HFFc6 (cell line): ENCODE data around the gene WDR1. TPM values are rescaled to one million over a fixed set of nuclear protein-coding genes. Genes with fewer than 3 reads are reported as not detected.

Experiments used
- DNase-seq: peaks from one replicate; pipeline ENCODE4 v3.0.0-alpha.2; 2018
- H3K27ac Mint-ChIP-seq: 2 replicates; pipeline ENCODE4 v1.8.0; 2020; ENCODE audit warnings: mild to moderate bottlenecking, mixed read lengths
- H3K27me3 Mint-ChIP-seq: 2 replicates; pipeline ENCODE4 v1.8.0; 2021; ENCODE audit warnings: mild to moderate bottlenecking, moderate library complexity, mixed read lengths; ENCODE audit not compliant: insufficient read depth
- H3K36me3 Mint-ChIP-seq: 2 replicates; pipeline ENCODE4 v1.8.0; 2021; ENCODE audit warnings: low read depth, mixed read lengths
- H3K4me1 Mint-ChIP-seq: 2 replicates; pipeline ENCODE4 v1.8.0; 2020; ENCODE audit warnings: low read depth, mixed read lengths
- H3K4me3 Mint-ChIP-seq: 2 replicates; pipeline ENCODE4 v1.8.0; 2020; ENCODE audit warnings: mild to moderate bottlenecking, moderate library complexity, mixed read lengths
- H3K9me3 Mint-ChIP-seq: 2 replicates; pipeline ENCODE4 v1.8.0; 2020; ENCODE audit warnings: mild to moderate bottlenecking, mixed read lengths
- CTCF ChIP-seq: fragments of 200-600 bp; sonication (generic); IDR thresholded peaks from 2 replicates; pipeline ENCODE4 v1.5.0; 2021; ENCODE audit warnings: antibody characterized with exemption, mild to moderate bottlenecking
- total RNA-seq, 6 experiments: library from RNA; stranded (reverse); fragmentation: NEBNext Ultra II Directional; extraction: Animal tissue kit (Norgen Biotek cat#: 25700); gene quantifications; 2 replicates in 1 of 6; 3 replicates in 5 of 6; pipeline ENCODE4 v1.2.3, GENCODE V29; 2021

The WDR1 gene
- total RNA-seq, 6 experiments from 2014 or later, result 720 to 838 (median 782) TPM

- no peaks in the 10 kb centered on the region for H3K9me3 Mint-ChIP-seq
- TF ChIP-seq CTCF, result no peak
- peaks cover 21% of the 10 kb centered on the region for H3K27me3 Mint-ChIP-seq
- peak overlapping the region; percentile 64 for H3K27ac Mint-ChIP-seq
- peaks cover 94% of the 10 kb centered on the region for H3K4me1 Mint-ChIP-seq
- no peak for DNase-seq
- H3K4me3 Mint-ChIP-seq, result peak overlapping the region; percentile 54
- peaks cover 80% of the 10 kb centered on the region for H3K36me3 Mint-ChIP-seq
Observed at GRCh38 chr4:10111067-10111801, 5.4 kb downstream of the WDR1 start.

- peaks cover 19% of the 10 kb centered on the region for H3K27me3 Mint-ChIP-seq
- peaks cover 100% of the 10 kb centered on the region for H3K4me1 Mint-ChIP-seq
- H3K36me3 Mint-ChIP-seq, result peaks cover 78% of the 10 kb centered on the region
- no peaks in the 10 kb centered on the region for H3K9me3 Mint-ChIP-seq
- peak overlapping the region; percentile 78 for H3K4me3 Mint-ChIP-seq
- H3K27ac Mint-ChIP-seq, result peak overlapping the region; percentile 80
- TF ChIP-seq CTCF, result no peak
- DNase-seq, result no peak
Observed at GRCh38 chr4:10109995-10110670, 6.5 kb downstream of the WDR1 start.

GRCh38 chr4:10108818-10109783, 7.5 kb downstream of the WDR1 start:
- Mint-ChIP-seq H3K4me3 (peak overlapping the region; percentile 78), H3K9me3 (no peaks in the 10 kb centered on the region), H3K27ac (peak overlapping the region; percentile 80), H3K27me3 (peaks cover 19% of the 10 kb centered on the region), H3K36me3 (peaks cover 80% of the 10 kb centered on the region), H3K4me1 (peaks cover 100% of the 10 kb centered on the region)
- TF ChIP-seq CTCF, result no peak
- DNase-seq, result peak; percentile 49

- H3K27me3 Mint-ChIP-seq, result peaks cover 19% of the 10 kb centered on the region
- H3K27ac Mint-ChIP-seq, result peak overlapping the region; percentile 80
- peaks cover 100% of the 10 kb centered on the region for H3K4me1 Mint-ChIP-seq
- DNase-seq, result no peak
- H3K4me3 Mint-ChIP-seq, result peak overlapping the region; percentile 78
- no peaks in the 10 kb centered on the region for H3K9me3 Mint-ChIP-seq
- TF ChIP-seq CTCF, result no peak
- H3K36me3 Mint-ChIP-seq, result peaks cover 76% of the 10 kb centered on the region
Observed at GRCh38 chr4:10108391-10108790, 8.2 kb downstream of the WDR1 start.
